DMS 273 treated with DMSO at 0.1 percent for 48 hours (cell line): ENCODE results near the gene DIO1.

Source experiments
- DNase-seq: peaks from one replicate; lab custom pipeline; 2025; lab: John Stamatoyannopoulos, UW

DIO1 gene

GRCh38 chr1:53942127-53942957 is 48.4 kb downstream of the DIO1 start:
- no peak for DNase-seq

GRCh38 chr1:53943090-53943489 is 49.1 kb downstream of the DIO1 start:
- no peak for DNase-seq

- DNase-seq: no peak
Measured at GRCh38 chr1:53943490-53944043, 49.6 kb downstream of the DIO1 start.

- DNase-seq: no peak
Measured at GRCh38 chr1:53944469-53945182, 50.6 kb downstream of the DIO1 start.

GRCh38 chr1:53945183-53945432 is 51.1 kb downstream of the DIO1 start:
- no peak for DNase-seq

- peak; percentile 79 for DNase-seq
Measured at GRCh38 chr1:53945433-53946251, 51.7 kb downstream of the DIO1 start, which contains the start of gene IFT25. Gene IFT25, minus strand, starts transcription at chr1:53945699. Its CDS starts 5,617 bp downstream, at chr1:53940082.

- no peak for DNase-seq
Measured at GRCh38 chr1:53946252-53947171, 52.5 kb downstream of the DIO1 start, which contains the start of gene LRRC42. Gene LRRC42, plus strand, starts transcription at chr1:53946350. Its CDS starts 5,650 bp downstream, at chr1:53952000.

GRCh38 chr1:53947172-53947907 is 53.4 kb downstream of the DIO1 start:
- no peak for DNase-seq

GRCh38 chr1:53948291-53948690 is 54.3 kb downstream of the DIO1 start:
- no peak for DNase-seq

- peak; percentile 51 for DNase-seq
Measured at GRCh38 chr1:53949023-53949990, 55.3 kb downstream of the DIO1 start.

GRCh38 chr1:53951697-53952096 is 57.7 kb downstream of the DIO1 start:
- DNase-seq: no peak

GRCh38 chr1:53954128-53954527 is 60.1 kb downstream of the DIO1 start:
- no peak for DNase-seq

- no peak for DNase-seq
Measured at GRCh38 chr1:53956308-53957168, 62.6 kb downstream of the DIO1 start.

GRCh38 chr1:53957194-53957818 is 63.3 kb downstream of the DIO1 start:
- DNase-seq: no peak

GRCh38 chr1:53959664-53960250 is 65.8 kb downstream of the DIO1 start:
- DNase-seq: no peak
